H1 (cell line): ENCODE data around the gene SV2A. TPM values are rescaled to one million over a fixed set of nuclear protein-coding genes. Genes with fewer than 3 reads are reported as not detected.

Experiments
- CTCF ChIA-PET: fragments of 300-600 bp; sonication (Branson Sonifier 250); formaldehyde crosslinking; loops from one replicate; lab custom pipeline; 2021; ENCODE audit not compliant: partially characterized antibody; lab: Charles Lee
- POLR2A ChIA-PET: fragments of 300-600 bp; sonication (Branson Sonifier 250); formaldehyde crosslinking; loops from one replicate; lab custom pipeline; 2021; ENCODE audit warnings: inconsistent platforms; ENCODE audit not compliant: partially characterized antibody; lab: Charles Lee
- DNase-seq, 2 experiments: peaks; one replicate each; pipeline versions ENCODE4 v3.0.0 to v3.0.0-alpha.2; 2010 to 2022; ENCODE audit warnings: low spot score in 2 of 2, low read depth in 1 of 2, mixed read lengths in 1 of 2
- FAIRE-seq: peaks from 2 replicates; lab custom pipeline; 2011; peaks lifted over from hg19 to GRCh38; lab: Jason Lieb, UNC
- H2AFZ ChIP-seq: 2 replicates; pipeline ENCODE4 v1.8.1; 2012; ENCODE audit warnings: low read length, inconsistent platforms
- H2AK5ac ChIP-seq: 2 replicates; pipeline ENCODE4 v1.6.1; 2013; ENCODE audit warnings: low read depth, low read length
- H2BK120ac ChIP-seq: replicated peaks from 2 replicates; pipeline ENCODE3; 2013; ENCODE audit warnings: low read depth, low read length, inconsistent platforms
- H2BK12ac ChIP-seq: 2 replicates; pipeline ENCODE4 v1.6.1; 2013; ENCODE audit warnings: low read depth, low read length
- H2BK15ac ChIP-seq: 2 replicates; pipeline ENCODE4 v1.6.1; 2013; ENCODE audit warnings: low read length
- H2BK20ac ChIP-seq: 2 replicates; pipeline ENCODE4 v1.6.1; 2013; ENCODE audit warnings: low read length
- H2BK5ac ChIP-seq: 2 replicates; pipeline ENCODE4 v1.6.1; 2013; ENCODE audit warnings: low read depth, low read length
- H3K14ac ChIP-seq: 2 replicates; pipeline ENCODE4 v1.6.1; 2013; ENCODE audit warnings: inconsistent platforms; ENCODE audit not compliant: insufficient read length
- H3K18ac ChIP-seq: 2 replicates; pipeline ENCODE4 v1.6.1; 2013; ENCODE audit warnings: low read length; ENCODE audit errors: extremely low read depth
- H3K23ac ChIP-seq: 2 replicates; pipeline ENCODE4 v1.6.1; 2013; ENCODE audit warnings: inconsistent platforms; ENCODE audit not compliant: insufficient read length
- H3K23me2 ChIP-seq: 2 replicates; pipeline ENCODE4 v1.6.1; 2013; ENCODE audit warnings: low read depth, low read length
- H3K27ac ChIP-seq: 2 replicates; pipeline ENCODE4 v1.6.1; 2011; ENCODE audit warnings: low read depth, low read length, inconsistent platforms
- H3K27me3 ChIP-seq, 4 experiments: replicated peaks in 1 of 4; 1 replicate in 1 of 4; 2 replicates in 3 of 4; pipeline versions ENCODE4 v1.6.1 to v1.8.1; 2011 to 2013; ENCODE audit warnings: low read length in 3 of 4, mild to moderate bottlenecking in 3 of 4, inconsistent platforms in 2 of 4, mixed read lengths in 2 of 4, moderate library complexity in 1 of 4; ENCODE audit not compliant: control insufficient read depth in 3 of 4, insufficient read depth in 3 of 4; ENCODE audit errors: extremely low read depth in 1 of 4
- H3K36me3 ChIP-seq, 4 experiments: 2 replicates each; pipeline versions ENCODE4 v1.6.1 to v1.8.1; 2011 to 2013; ENCODE audit warnings: mild to moderate bottlenecking in 4 of 4, low read length in 3 of 4, moderate library complexity in 2 of 4, control low read depth in 1 of 4, inconsistent platforms in 1 of 4; ENCODE audit not compliant: insufficient read depth in 4 of 4, control insufficient read depth in 2 of 4
- H3K4ac ChIP-seq: replicated peaks from 2 replicates; pipeline ENCODE3; 2013; ENCODE audit warnings: low read length, low read depth, mixed read lengths, inconsistent platforms; ENCODE audit not compliant: insufficient read length
- H3K4me1 ChIP-seq, 4 experiments: replicated peaks in 1 of 4; 1 replicate in 1 of 4; 2 replicates in 3 of 4; pipeline versions ENCODE4 v1.6.1 to v1.8.1; 2011 to 2013; ENCODE audit warnings: low read length in 3 of 4, inconsistent platforms in 2 of 4, mixed read lengths in 1 of 4; ENCODE audit not compliant: insufficient read depth in 4 of 4, control insufficient read depth in 3 of 4
- H3K4me2 ChIP-seq, 2 experiments: 2 replicates each; pipeline versions ENCODE4 v1.6.1 to v1.8.1; 2011 to 2013; ENCODE audit warnings: low read depth in 2 of 2, low read length in 2 of 2, control low read depth in 1 of 2, inconsistent platforms in 1 of 2, mild to moderate bottlenecking in 1 of 2; ENCODE audit not compliant: insufficient read depth in 1 of 2
- H3K4me3 ChIP-seq, 4 experiments: fragments of 200-600, 300-600 bp in 1 of 4; sonication (generic), shearing (Covaris generic), sonication (Bioruptor Twin) in 1 of 4; 2 replicates each; pipeline versions ENCODE4 v1.5.1 to v1.8.1; 2011 to 2016; ENCODE audit warnings: low read length in 4 of 4, low read depth in 3 of 4, control low read depth in 2 of 4, inconsistent platforms in 2 of 4, mild to moderate bottlenecking in 2 of 4, mixed read lengths in 1 of 4, moderate library complexity in 1 of 4; ENCODE audit not compliant: insufficient read depth in 2 of 4; ENCODE audit errors: extremely low read depth in 1 of 4
- H3K56ac ChIP-seq: replicated peaks from 2 replicates; pipeline ENCODE3; 2013; ENCODE audit warnings: low read depth, mild to moderate bottlenecking, mixed read lengths, low read length, inconsistent platforms; ENCODE audit not compliant: insufficient read length
- H3K79me1 ChIP-seq: 2 replicates; pipeline ENCODE4 v1.6.1; 2013; ENCODE audit warnings: low read depth, low read length, control low read depth
- H3K79me2 ChIP-seq, 2 experiments: 2 replicates each; pipeline versions ENCODE4 v1.6.1 to v1.8.1; 2012 to 2013; ENCODE audit warnings: low read length in 2 of 2, mild to moderate bottlenecking in 2 of 2, inconsistent platforms in 1 of 2; ENCODE audit not compliant: insufficient read depth in 2 of 2, control insufficient read depth in 1 of 2
- H3K9ac ChIP-seq, 4 experiments: replicated peaks in 1 of 4; 1 replicate in 1 of 4; 2 replicates in 3 of 4; pipeline versions ENCODE4 v1.6.1 to v1.8.1; 2011 to 2013; ENCODE audit warnings: low read depth in 3 of 4, low read length in 3 of 4, control low read depth in 2 of 4, mild to moderate bottlenecking in 2 of 4, moderate library complexity in 2 of 4, inconsistent platforms in 1 of 4; ENCODE audit errors: extremely low read depth in 1 of 4
- H3K9me3 ChIP-seq, 2 experiments: 2 replicates each; pipeline versions ENCODE4 v1.6.1 to v1.8.1; 2012 to 2013; ENCODE audit warnings: mild to moderate bottlenecking in 2 of 2, moderate library complexity in 2 of 2, control low read depth in 1 of 2, inconsistent platforms in 1 of 2, low read depth in 1 of 2, low read length in 1 of 2, mixed read lengths in 1 of 2; ENCODE audit not compliant: insufficient read depth in 2 of 2
- H4K20me1 ChIP-seq, 2 experiments: replicated peaks in 1 of 2; 2 replicates each; pipeline versions ENCODE3 to v1.8.1; 2011 to 2013; ENCODE audit warnings: inconsistent platforms in 2 of 2, low read length in 2 of 2, mild to moderate bottlenecking in 1 of 2; ENCODE audit not compliant: insufficient read depth in 2 of 2, control insufficient read depth in 1 of 2
- H4K5ac ChIP-seq: 2 replicates; pipeline ENCODE4 v1.6.1; 2013; ENCODE audit warnings: low read length, low read depth, mixed read lengths, inconsistent platforms; ENCODE audit not compliant: insufficient read length
- H4K8ac ChIP-seq: 2 replicates; pipeline ENCODE4 v1.8.0; 2013; ENCODE audit warnings: mild to moderate bottlenecking, moderate library complexity, low read length, inconsistent platforms; ENCODE audit not compliant: insufficient read depth; ENCODE audit errors: extremely low read depth
- H4K91ac ChIP-seq: replicated peaks from 2 replicates; pipeline ENCODE3; 2013; ENCODE audit warnings: low read length, mixed read lengths, inconsistent platforms; ENCODE audit not compliant: insufficient read length
- ATF3 ChIP-seq: IDR thresholded peaks from 2 replicates; pipeline ENCODE4 v1.6.1; 2011; ENCODE audit warnings: low read depth, mild to moderate bottlenecking, low read length; ENCODE audit not compliant: insufficient read depth
- BACH1 ChIP-seq: IDR thresholded peaks from 2 replicates; pipeline ENCODE4 v1.6.1; 2012; ENCODE audit warnings: low read length, improper control_type of control experiment
- BCL11A ChIP-seq, 2 experiments: IDR thresholded peaks; one replicate each; pipeline ENCODE4 v1.6.1; 2011; ENCODE audit warnings: low read depth in 2 of 2, low read length in 2 of 2, mild to moderate bottlenecking in 2 of 2
- GTF2F1 ChIP-seq: IDR thresholded peaks from 2 replicates; pipeline ENCODE4 v1.6.1; 2012; ENCODE audit warnings: low read depth, low read length, improper control_type of control experiment, borderline replicate concordance
- HDAC6 ChIP-seq: IDR thresholded peaks from one replicate; pipeline ENCODE4 v1.7.1; 2012; ENCODE audit warnings: low read depth, mild to moderate bottlenecking, inconsistent platforms, low read length, moderate library complexity
- NRF1 ChIP-seq: IDR thresholded peaks from 2 replicates; pipeline ENCODE4 v1.6.1; 2011; ENCODE audit warnings: mild to moderate bottlenecking, low read depth, low read length, improper control_type of control experiment
- POLR2A ChIP-seq, 2 experiments: IDR thresholded peaks; 1 replicate in 1 of 2; 2 replicates in 1 of 2; pipeline ENCODE4 v1.6.1; 2011; ENCODE audit warnings: low read depth in 2 of 2, low read length in 2 of 2, mild to moderate bottlenecking in 2 of 2; ENCODE audit errors: control extremely low read depth in 1 of 2
- RAD21 ChIP-seq, 2 experiments: IDR thresholded peaks in 1 of 2; conservative IDR thresholded peaks in 1 of 2; 2 replicates each; pipeline ENCODE4 v1.6.1; 2011; ENCODE audit warnings: low read depth in 2 of 2, low read length in 2 of 2, improper control_type of control experiment in 1 of 2, inconsistent platforms in 1 of 2, mild to moderate bottlenecking in 1 of 2, moderate library complexity in 1 of 2
- SIX5 ChIP-seq: IDR thresholded peaks from 2 replicates; pipeline ENCODE4 v1.6.1; 2011; ENCODE audit warnings: mild to moderate bottlenecking, low read depth, low read length
- TAF7 ChIP-seq: optimal IDR thresholded peaks from 2 replicates; pipeline ENCODE3; 2011; ENCODE audit warnings: low read depth, mild to moderate bottlenecking, inconsistent platforms, low read length, moderate library complexity, borderline replicate concordance
- WGBS, 2 experiments: shearing (Covaris generic) in 1 of 2; methylation state at CpG; one replicate each; pipeline versions ENCODE4 v1.1.6 to v1.1.7; 2013 to 2015; ENCODE audit warnings: low lambda C conversion rate in 2 of 2, mixed read lengths in 2 of 2, inconsistent platforms in 1 of 2, low coverage in 1 of 2, missing lambda C conversion rate in 1 of 2; ENCODE audit not compliant: insufficient replicate concordance in 2 of 2, insufficient coverage in 1 of 2, insufficient read length in 1 of 2; ENCODE audit errors: extremely low coverage in 1 of 2, missing lambda C conversion rate in 1 of 2; 5-methylcytosine and 5-hydroxymethylcytosine counted together
- polyA plus RNA-seq, 7 experiments: library from polyadenylated mRNA; depleted of rRNA in 3 of 7; stranded (reverse) in 5 of 7; unstranded in 2 of 7; fragments of >200 nt in 5 of 7; fragments of 200-250 nt in 2 of 7; gene quantifications; 1 replicate in 5 of 7; 2 replicates in 1 of 7; 4 replicates in 1 of 7; pipeline versions ENCODE4 v1.2.1 to v1.2.3, GENCODE V29; 2011 to 2013; ENCODE audit warnings: missing spikeins in 2 of 7, mixed read lengths in 2 of 7
- total RNA-seq: library from RNA; stranded (reverse); fragmentation: NEBNext Ultra II Directional; extraction: Animal tissue kit (Norgen Biotek cat#: 25700); gene quantifications from 2 replicates; pipeline ENCODE4 v1.2.1, GENCODE V29; 2021

The SV2A gene
- total and polyA plus RNA-seq, 2 of the 8 experiments (the other 6 are each of a cell fraction or from before 2014, with no cell fraction given): 41.8 to 51.8 TPM

- H3K27ac ChIP-seq: no peak overlapping the region
- no peak overlapping the region for H3K4ac ChIP-seq
- no peaks in the 10 kb centered on the region for H4K20me1 ChIP-seq
- no peak overlapping the region for H2BK120ac ChIP-seq
- WGBS, 2 experiments: 92% methylated on average over 3 of the region's 3 CpGs; no CpG with 5 or more reads in 1 of the 2 experiments
- no peaks in the 10 kb centered on the region for H3K9me3 ChIP-seq
- H3K4me1 ChIP-seq: no peaks in the 10 kb centered on the region
- H3K56ac ChIP-seq: no peak overlapping the region
- H3K79me1 ChIP-seq: no peaks in the 10 kb centered on the region
- no peak overlapping the region for H2BK12ac ChIP-seq
- H3K14ac ChIP-seq: no peak overlapping the region
- no peak overlapping the region for H3K4me3 ChIP-seq
- no peak overlapping the region for H2AK5ac ChIP-seq
- no peak overlapping the region for H3K9ac ChIP-seq
- no peak overlapping the region for H2BK15ac ChIP-seq
- peaks cover 7 to 40% (median 28%) of the 10 kb centered on the region in 4 experiments for H3K36me3 ChIP-seq
- H3K23ac ChIP-seq: no peak overlapping the region
- H2BK5ac ChIP-seq: no peak overlapping the region
- no peaks in the 10 kb centered on the region for H3K23me2 ChIP-seq
- no peaks in the 10 kb centered on the region for H3K27me3 ChIP-seq
- FAIRE-seq: no peak
- H2BK20ac ChIP-seq: no peak overlapping the region
- ChIA-PET CTCF (interaction anchor here (1.2 kb wide), 2 partner anchors 20 to 220 kb away, joined by 3 to 5 read pairs; no protein-coding TSS in a partner anchor), POLR2A (no interaction called here)
- no peak overlapping the region for H4K8ac ChIP-seq
- H3K18ac ChIP-seq: no peak overlapping the region
- no peak overlapping the region for H3K4me2 ChIP-seq
- H2AFZ ChIP-seq: no peak overlapping the region
- DNase-seq: no peak
- H4K91ac ChIP-seq: no peak overlapping the region
- no peak overlapping the region for H4K5ac ChIP-seq
- H3K79me2 ChIP-seq: no peaks in the 10 kb centered on the region
- no peak for TF ChIP-seq HDAC6
- TF ChIP-seq POLR2A (IDR thresholded peaks at IDR 0.05; ENCODE audit: control extremely low read depth in 1 of 2, low read depth in 2 of 2, low read length in 2 of 2): no peak
- no peak for TF ChIP-seq ATF3
- no peak for TF ChIP-seq RAD21 (IDR thresholded peaks at IDR 0.05 in 1 of 2, conservative IDR thresholded peaks at IDR 0.05 in 1 of 2; ENCODE audit: low read depth in 2 of 2, low read length in 2 of 2)
- no peak for TF ChIP-seq NRF1
- no peak for TF ChIP-seq BCL11A (IDR thresholded peaks at IDR 0.05; ENCODE audit: low read depth in 2 of 2, low read length in 2 of 2)
- no peak for TF ChIP-seq SIX5
- no peak for TF ChIP-seq GTF2F1
- no peak for TF ChIP-seq TAF7
- no peak for TF ChIP-seq BACH1
These were observed 49.4 kb upstream of the SV2A start for GRCh38 chr1:149967041-149967440.
